ENCODE measurements around the gene CWC27. TPM values are rescaled to one million over a fixed set of nuclear protein-coding genes. Genes with fewer than 3 reads are reported as not detected.

Gene CWC27
- polyA plus RNA-seq, 3 donors, result 44.1 to 47.6 (median 45.9) TPM

DNA sequence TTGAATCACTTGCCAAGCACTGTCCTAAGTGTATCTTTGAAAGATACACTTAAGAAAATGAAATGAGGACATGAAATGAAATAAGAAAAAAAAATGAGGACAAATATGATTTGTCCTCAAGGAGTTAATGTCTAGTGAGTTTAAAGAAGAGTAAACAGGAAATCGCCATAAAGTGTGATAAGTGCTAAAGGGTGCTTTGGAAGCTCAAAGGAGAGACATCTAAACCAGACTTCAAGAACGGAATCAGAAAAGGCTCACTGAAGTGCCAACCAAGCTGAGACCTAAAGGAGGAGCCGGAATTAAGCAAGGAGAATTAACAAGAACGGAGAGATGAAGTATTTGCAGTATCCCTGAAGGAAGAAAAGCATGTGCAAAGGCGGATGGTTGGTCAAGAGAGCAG lies 200.8 kb downstream of the CWC27 start:
- DNase-seq (ENCODE audit: low read depth in 3 of 3, low spot score in 2 of 3), result no peak

- DNase-seq (ENCODE audit: low read depth in 3 of 3, low spot score in 2 of 3), result no peak
Observed at GRCh38 chr5:64971513-64971912, 202.8 kb downstream of the CWC27 start.

GRCh38 chr5:64971990-64972389 lies 203.3 kb downstream of the CWC27 start:
- no peak for DNase-seq (ENCODE audit: low read depth in 3 of 3, low spot score in 2 of 3)

- DNase-seq (ENCODE audit: low read depth in 3 of 3, low spot score in 2 of 3), result no peak
Observed at GRCh38 chr5:64972591-64972990, 203.9 kb downstream of the CWC27 start.

- DNase-seq (ENCODE audit: low read depth in 3 of 3, low spot score in 2 of 3), result no peak
Observed at GRCh38 chr5:64973215-64973614, 204.5 kb downstream of the CWC27 start.

DNA sequence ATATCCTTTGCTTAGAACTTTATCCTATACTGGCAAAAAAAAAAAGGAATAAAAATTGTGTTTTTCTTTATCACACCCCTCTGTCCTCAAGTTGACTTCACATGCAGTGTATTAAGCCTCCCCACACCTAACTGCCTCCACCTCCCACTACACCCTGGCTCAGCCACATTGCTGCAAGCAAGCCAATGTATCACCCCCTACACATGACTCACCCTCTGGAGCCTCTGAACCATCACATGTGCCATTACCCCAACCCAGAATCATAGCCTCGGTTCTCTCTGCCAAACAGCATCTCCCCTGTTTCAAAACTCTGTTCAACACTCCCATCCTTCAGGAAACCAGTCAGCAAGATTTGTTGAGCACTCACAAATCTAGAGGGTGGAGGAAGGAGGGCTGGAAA lies 209.0 kb downstream of the CWC27 start:
- DNase-seq (ENCODE audit: low read depth in 3 of 3, low spot score in 2 of 3), result no peak

- DNase-seq (ENCODE audit: low read depth in 3 of 3, low spot score in 2 of 3), result no peak
Observed at GRCh38 chr5:64978546-64978945, 209.8 kb downstream of the CWC27 start.

DNA sequence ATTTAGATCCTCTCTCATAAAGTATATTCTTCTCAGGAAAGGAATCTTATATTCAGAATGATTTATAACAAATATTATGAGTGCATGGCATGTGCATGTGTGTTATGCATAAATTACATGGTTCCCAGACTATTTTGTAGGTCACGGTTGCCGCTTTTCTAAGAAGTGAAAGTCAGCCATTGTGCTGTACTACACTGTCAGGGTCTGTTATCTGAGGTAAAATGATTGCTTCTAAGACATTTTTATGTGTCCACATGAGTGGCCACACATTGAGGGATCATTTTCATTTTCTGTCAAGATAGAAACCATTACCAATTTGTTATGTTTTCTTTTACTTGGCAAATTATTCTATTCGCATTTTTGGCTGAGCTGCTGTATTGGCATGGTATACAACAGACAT lies 210.8 kb downstream of the CWC27 start:
- peak in 1 of 3 donors; percentile 6 for DNase-seq (ENCODE audit: low read depth in 3 of 3, low spot score in 2 of 3)

- DNase-seq (ENCODE audit: low read depth in 3 of 3, low spot score in 2 of 3), result no peak
Observed at GRCh38 chr5:64980176-64980575, 211.4 kb downstream of the CWC27 start.

GRCh38 chr5:64987768-64988167 lies 219.0 kb downstream of the CWC27 start:
- DNase-seq (ENCODE audit: low read depth in 3 of 3, low spot score in 2 of 3), result no peak

GRCh38 chr5:65009207-65009606 lies 240.5 kb downstream of the CWC27 start:
- no peak for DNase-seq (ENCODE audit: low read depth in 3 of 3, low spot score in 2 of 3)

DNA sequence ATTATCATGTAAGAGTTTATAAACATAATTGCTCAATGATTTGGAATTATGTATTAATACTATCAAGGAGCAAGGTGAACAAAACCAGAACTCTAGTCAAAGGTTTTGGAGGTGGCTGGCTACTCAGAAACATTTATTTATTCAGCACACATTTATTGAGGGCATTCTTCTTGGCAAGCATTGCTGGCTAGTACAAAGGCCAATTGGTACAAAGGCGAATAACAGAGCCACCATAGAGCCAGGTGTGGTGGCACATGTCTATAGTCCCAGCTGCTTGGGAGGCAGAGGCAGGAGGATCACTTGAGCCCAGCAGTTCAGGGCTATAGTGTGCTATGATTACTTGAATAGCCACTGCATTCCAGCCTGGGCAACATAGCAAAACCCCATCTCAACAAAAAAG lies 242.1 kb downstream of the CWC27 start:
- no peak for DNase-seq (ENCODE audit: low read depth in 3 of 3, low spot score in 2 of 3)

DNA sequence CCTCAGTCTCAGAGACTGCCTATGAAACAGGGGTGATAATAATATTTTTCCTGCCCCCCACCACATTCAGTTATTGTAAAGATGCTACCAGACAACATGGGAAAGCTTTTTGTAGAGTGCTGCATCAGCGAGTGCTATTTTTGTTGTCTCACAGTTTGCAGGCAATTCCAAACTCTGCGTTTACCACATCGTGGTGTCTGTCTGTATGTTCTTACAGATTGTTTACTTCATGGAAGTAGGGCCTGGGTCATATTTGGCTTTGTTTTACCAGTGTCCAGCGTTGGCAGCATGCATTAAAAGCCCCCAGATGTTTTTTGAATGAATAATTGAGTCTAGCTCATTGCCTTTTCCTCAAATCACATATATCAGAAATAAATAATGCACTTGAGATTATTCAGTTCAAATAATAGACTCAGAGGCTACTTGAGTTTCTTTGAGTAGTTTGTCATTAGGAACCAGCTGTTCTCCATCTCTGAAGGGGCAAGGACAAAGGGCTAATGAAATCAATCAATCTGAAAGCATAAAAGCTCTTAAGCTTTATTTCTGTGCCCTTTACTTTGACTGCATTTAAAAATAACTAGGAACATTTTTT lies 243.7 kb downstream of the CWC27 start:
- no peak for DNase-seq (ENCODE audit: low read depth in 3 of 3, low spot score in 2 of 3)

- DNase-seq (ENCODE audit: low read depth in 3 of 3, low spot score in 2 of 3), result no peak
Observed at GRCh38 chr5:65013166-65013565, 244.4 kb downstream of the CWC27 start.

DNA sequence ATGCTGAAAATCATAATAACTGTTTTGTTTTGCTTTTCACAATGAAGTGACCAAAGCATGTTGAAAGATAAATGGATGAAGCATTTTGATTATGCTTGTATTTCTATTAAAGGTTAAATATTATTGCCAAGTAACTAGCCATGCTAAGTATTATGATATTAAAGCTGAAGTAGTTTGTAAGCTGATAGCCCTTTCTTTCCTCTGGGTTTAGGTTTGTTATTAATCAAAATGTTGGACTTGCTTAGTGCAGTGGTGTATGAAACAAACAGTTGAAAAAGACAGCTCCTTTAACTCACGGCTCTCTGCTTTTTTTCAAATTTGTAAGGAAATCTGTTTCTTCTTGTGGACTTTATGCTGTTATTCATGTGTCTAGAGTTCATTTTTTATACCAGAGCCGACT lies 246.0 kb downstream of the CWC27 start:
- DNase-seq (ENCODE audit: low read depth in 3 of 3, low spot score in 2 of 3), result no peak

GRCh38 chr5:65015767-65016166 lies 247.0 kb downstream of the CWC27 start:
- no peak for DNase-seq (ENCODE audit: low read depth in 3 of 3, low spot score in 2 of 3)

DNA sequence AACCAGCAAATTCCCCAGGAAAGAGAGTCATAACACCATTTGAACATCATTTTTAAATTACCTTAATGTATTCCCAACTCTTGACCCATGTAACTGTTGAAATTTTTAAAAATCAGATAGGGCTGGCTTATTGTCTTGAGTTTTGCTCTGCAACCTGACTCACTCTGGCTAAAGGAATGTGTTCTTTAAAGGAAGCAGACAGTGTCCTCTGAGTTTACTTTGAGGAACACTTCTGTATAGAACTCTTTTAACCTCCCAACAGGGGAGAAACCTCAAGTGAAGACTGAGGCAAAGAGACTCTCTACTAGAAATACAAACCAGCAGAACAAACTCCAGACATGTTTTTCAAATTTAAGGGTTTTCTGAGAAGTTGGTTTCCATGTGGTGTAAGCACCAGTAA lies 248.9 kb downstream of the CWC27 start:
- DNase-seq (ENCODE audit: low read depth in 3 of 3, low spot score in 2 of 3), result no peak

- no peak for DNase-seq (ENCODE audit: low read depth in 3 of 3, low spot score in 2 of 3)
Observed at GRCh38 chr5:65018763-65019162, 250.0 kb downstream of the CWC27 start.

GRCh38 chr5:65020492-65020891 lies 251.8 kb downstream of the CWC27 start:
- no peak for DNase-seq (ENCODE audit: low read depth in 3 of 3, low spot score in 2 of 3)

DNA sequence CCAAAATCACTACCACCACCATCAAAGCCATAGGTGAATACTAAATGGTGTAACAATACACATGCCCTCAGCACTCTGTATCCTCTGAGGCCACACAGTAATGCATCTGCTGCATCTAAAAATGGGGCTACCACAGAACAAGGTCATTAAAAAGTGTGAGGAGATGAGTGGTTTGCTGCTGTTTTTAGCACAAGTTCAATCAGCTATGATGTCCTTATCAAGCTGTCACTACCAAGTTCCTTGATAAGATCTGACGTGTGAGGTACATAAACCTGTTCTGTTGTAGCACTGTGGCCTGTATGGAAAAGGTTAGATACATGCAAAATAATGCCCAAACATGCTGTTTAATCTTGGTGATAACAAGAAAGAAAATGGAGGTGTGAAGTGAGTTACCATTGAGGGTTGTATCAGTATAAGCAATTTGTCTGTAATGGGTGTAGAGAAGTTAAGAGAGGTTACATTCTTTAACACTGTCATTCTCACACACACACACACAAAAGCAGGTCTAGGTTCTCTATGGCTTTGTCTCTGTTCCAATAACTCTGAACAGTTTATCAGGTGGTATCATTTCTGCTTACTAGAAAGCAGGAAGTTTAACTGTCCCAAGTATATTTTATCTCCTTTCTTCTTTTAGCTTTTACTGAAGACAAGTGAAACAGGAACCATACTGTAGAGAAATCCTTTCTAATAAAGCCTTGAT lies 252.9 kb downstream of the CWC27 start:
- no peak for DNase-seq (ENCODE audit: low read depth in 3 of 3, low spot score in 2 of 3)

GRCh38 chr5:65022932-65023331 lies 254.2 kb downstream of the CWC27 start:
- no peak for DNase-seq (ENCODE audit: low read depth in 3 of 3, low spot score in 2 of 3)

DNA sequence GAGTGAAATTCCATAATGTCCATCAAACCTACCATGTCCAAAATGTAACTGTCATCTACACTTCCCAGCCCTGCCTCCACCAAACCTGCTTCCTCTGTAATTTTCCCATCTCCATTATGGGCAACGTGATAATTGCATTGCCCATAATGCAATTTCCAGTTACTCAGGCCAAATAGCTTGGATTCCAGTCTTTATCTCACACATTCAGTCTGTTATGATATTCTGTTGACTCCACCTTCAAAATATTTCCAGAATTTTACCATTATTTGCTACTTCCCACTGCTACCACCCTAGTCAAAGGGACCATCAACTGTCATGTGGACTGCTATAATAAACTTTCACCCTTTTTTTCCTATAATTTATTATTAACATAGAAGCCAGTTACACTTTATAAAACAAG lies 256.0 kb downstream of the CWC27 start:
- no peak for DNase-seq (ENCODE audit: low read depth in 3 of 3, low spot score in 2 of 3)

All from right renal cortex interstitium (tissue), 3 donors.